GM21381 (cell line): ENCODE measurements around the gene TCEANC.

Experiments used
- ATAC-seq: cut with Tn5 transposase; IDR thresholded peaks from one replicate; pipeline ENCODE4 v1.9.1; 2021; ENCODE audit warnings: mild to moderate bottlenecking, moderate library complexity; ENCODE audit not compliant: unreplicated experiment

TCEANC gene

GRCh38 chrX:13689741-13690211, 36.8 kb downstream of the TCEANC start:
- ATAC-seq = no peak

DNA sequence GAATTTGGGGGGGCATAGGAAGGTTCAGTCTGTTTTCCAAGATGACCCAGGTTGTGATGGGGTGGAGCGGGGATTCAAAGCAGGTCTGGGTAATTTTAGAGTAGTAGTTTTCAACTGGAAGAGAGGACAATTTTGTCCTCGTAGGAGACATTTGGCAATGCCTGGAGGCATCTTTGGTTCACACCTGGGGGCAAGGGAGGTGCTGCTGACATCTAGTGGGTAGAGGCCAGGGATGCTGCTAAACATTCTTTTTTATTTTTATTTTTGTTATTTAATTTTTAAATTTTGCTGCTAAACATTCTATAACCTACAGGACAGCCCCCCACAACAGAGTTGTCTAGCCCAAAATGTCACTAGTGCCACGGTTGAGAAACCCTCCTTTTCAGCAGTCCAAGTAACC, 37.9 kb downstream of the TCEANC start:
- ATAC-seq = no peak

- ATAC-seq = no peak
Observed at GRCh38 chrX:13691841-13692371, 39.0 kb downstream of the TCEANC start.

GRCh38 chrX:13692771-13693231, 39.9 kb downstream of the TCEANC start:
- ATAC-seq = no peak

GRCh38 chrX:13693341-13693961, 40.5 kb downstream of the TCEANC start:
- ATAC-seq = no peak

DNA sequence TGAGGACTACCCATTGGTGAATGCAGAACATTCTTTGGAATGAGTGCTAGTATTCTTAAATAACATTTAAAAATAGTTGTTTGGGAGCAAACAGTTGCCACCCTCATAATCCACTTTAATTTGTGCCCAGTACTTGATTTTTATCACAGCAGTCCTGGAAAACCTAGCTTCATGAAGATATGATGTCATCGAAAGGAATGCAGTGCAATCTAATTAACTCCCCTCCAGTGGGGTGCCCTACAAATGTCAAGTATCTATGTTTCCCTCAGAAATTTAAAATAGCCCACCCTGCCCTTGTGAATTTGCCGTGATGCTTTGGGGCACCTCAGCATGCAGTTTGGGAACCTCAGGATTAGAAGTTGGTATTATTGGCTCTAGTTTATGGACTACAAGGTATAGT, 41.4 kb downstream of the TCEANC start:
- ATAC-seq = no peak

DNA sequence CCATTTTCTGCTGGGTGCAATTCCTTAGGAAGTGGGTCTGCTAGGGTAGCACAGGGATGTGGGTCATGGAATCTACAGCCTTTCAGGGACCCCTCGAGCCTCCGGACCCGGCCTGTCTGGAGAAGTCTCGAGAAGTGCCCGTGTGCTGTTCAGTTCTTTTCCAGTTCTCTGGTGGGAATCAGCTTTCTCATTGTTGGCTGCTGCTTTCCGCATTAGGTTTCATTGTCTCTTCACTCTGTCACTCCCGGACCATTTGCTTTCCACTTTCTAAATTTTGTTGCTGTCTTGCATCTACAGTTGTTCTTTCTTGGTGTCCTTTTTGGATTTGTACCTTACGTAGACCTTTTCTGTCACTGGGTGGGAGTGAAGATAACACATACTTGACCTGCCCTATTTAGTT, 42.0 kb downstream of the TCEANC start:
- ATAC-seq = no peak

GRCh38 chrX:13695601-13696115, 42.7 kb downstream of the TCEANC start:
- ATAC-seq = no peak

GRCh38 chrX:13697455-13697854, 44.5 kb downstream of the TCEANC start:
- peak; percentile 49 for ATAC-seq

DNA sequence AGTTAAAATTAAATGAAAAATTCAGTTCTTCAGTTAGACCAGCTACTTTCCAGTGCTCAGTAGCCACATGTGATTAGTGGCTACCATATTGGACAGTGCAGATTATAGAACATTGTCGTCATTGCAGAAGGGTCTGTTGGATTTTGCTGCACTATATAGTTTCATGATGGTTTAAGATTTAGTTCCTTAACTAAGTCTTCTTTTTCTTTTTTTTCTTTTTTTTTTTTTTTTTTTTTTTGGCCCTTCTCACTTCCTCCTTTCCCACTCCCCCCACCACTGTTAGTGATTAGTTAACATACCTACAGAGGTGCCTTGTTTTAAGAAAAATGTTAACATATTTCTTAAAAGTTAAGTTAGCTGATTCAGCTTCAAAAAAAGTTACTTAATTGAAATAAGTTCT, 45.0 kb downstream of the TCEANC start:
- no peak for ATAC-seq

- no peak for ATAC-seq
Observed at GRCh38 chrX:13698432-13698831, 45.5 kb downstream of the TCEANC start.

GRCh38 chrX:13699183-13699826, 46.4 kb downstream of the TCEANC start:
- ATAC-seq = no peak

GRCh38 chrX:13700380-13700779, 47.4 kb downstream of the TCEANC start:
- ATAC-seq = no peak

DNA sequence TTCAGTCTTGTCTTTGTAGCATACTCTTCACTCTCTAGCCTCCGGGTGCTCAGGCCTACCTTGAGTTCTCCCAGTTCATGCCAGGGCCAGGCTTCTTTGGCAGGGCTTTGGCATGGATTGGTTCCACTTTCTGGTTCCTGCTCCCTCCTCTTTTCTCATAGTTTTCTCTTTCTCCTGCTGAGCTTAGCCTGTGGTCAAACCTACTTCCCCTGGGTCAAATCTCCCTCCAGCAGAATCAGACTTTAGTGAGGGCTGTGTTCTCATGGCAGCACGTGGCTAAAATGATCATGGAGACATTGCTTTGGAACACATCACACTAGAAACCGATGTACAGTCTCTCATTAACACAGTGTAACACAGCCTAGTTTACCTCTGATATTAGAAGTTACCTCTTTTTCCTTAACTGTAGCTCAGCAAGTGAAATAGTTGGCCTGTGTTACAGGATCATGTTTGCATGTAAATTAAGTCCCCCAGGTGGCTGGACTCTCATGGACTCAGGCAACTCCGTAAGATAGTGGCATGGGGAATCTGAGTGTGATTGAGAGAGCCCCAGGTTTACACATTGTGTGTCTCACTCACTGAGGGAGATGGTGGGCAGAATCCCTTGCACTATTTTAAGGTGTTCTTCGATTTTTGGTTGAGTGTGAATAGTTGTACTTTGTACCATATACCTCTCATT, 49.3 kb downstream of the TCEANC start:
- no peak for ATAC-seq

GRCh38 chrX:13703135-13703534, 50.2 kb downstream of the TCEANC start:
- ATAC-seq = no peak

DNA sequence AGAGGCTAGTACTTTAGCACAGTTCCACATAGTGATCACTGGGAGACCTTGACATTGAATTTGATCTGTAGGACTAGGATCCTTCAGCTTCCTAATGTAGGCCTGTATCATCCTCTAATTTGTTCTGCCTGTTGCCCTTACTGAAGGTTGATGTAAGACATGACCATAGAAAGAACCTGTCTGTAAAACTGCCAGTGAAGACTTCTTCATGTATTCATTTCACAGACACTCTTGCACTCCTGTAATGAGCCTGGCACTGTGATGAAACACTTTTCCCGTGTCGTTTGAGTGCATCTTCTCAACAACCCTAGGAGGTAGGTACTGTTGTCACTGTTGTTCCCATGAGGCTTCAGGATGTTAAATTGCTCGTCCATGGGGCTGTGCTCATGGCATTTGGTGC, 50.6 kb downstream of the TCEANC start:
- ATAC-seq = no peak

- ATAC-seq = no peak
Observed at GRCh38 chrX:13711141-13711540, 58.2 kb downstream of the TCEANC start.
